ENCODE data around the gene MRNIP.

Gene MRNIP

DNA sequence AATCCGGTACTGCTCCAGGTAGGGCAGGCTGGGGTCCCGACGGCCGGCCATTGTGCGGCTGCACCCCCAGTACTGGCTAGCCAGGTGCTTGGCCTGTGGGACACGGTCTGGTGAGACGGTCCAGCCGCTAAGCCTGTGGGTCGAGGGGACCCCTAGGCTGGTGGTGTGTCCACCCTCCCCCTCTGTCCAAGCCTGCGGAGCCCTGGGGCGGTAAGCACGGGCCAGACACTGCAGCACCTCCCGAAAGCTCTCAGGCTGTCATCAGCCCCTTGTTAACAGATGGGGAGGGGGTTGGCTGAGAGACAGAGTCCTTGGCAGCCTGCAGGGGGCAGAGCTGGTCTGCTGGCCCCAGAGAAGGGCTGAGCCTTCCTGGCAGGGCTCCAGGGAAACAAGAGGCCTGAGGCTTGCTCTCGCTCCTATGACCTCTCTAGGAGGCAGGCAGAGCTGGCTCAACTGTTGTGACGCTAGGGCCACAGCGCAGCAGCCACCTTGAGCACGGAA lies 11.8 kb upstream of the MRNIP start:
- TF ChIP-seq GATA3 (IDR thresholded peaks at IDR 0.05; ENCODE audit: low read depth, low read length) (no peak), GATA2 (IDR thresholded peaks at IDR 0.05; ENCODE audit: low read depth, low read length) (no peak)

GRCh38 chr5:179869641-179870402 lies 11.2 kb upstream of the MRNIP start:
- no peak for TF ChIP-seq GATA2 (IDR thresholded peaks at IDR 0.05; ENCODE audit: low read depth, low read length)
- TF ChIP-seq GATA3 (IDR thresholded peaks at IDR 0.05; ENCODE audit: low read depth, low read length): no peak

DNA sequence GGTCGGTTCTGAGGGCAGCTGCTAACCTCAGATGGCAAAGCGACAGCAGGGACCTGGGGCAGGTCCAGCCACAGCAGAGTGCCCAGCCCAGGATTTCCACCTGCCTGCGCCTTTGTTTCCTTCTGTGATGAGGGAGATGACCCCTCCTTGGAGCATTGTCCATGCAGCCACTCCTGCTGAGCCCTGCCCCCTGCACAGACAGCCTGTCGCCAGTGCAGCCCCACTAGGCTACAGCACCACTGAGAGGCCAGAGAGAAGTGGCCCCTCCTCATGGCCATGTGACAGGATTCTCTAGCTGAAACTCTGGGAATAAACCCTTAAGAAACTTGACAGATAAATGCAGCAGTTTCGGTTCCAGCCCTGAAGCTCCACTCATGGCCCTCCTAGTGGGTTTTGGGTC lies 10.5 kb upstream of the MRNIP start:
- no peak for TF ChIP-seq GATA3 (IDR thresholded peaks at IDR 0.05; ENCODE audit: low read depth, low read length)
- no peak for TF ChIP-seq GATA2 (IDR thresholded peaks at IDR 0.05; ENCODE audit: low read depth, low read length)

DNA sequence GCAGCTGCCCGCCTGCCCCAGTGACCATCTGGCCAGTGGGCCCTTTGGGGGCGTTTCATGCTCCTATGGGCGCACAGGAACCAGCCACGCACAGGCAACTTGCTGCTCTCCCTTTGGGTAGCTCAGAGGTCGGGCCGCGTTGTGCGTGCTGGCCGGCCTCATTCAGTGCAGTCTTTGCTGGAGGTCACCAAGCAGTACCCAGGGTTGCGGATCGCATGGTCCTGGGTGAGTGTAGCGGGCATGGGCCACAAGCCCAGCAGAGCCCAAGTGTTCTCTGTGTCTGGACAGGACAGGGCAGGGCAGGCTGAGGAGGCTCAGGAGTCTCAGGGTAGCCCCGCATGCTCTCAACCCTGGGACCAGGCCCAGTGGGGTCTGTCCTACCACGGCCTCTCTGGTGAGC lies 9.9 kb upstream of the MRNIP start:
- TF ChIP-seq GATA3 (IDR thresholded peaks at IDR 0.05; ENCODE audit: low read depth, low read length): no peak

GRCh38 chr5:179867476-179867875 lies 8.9 kb upstream of the MRNIP start:
- TF ChIP-seq GATA3 (IDR thresholded peaks at IDR 0.05; ENCODE audit: low read depth, low read length) (no peak), GATA2 (IDR thresholded peaks at IDR 0.05; ENCODE audit: low read depth, low read length) (no peak)

- no peak for TF ChIP-seq GATA3 (IDR thresholded peaks at IDR 0.05; ENCODE audit: low read depth, low read length)
Measured at GRCh38 chr5:179867079-179867465, 8.5 kb upstream of the MRNIP start.

GRCh38 chr5:179866241-179867078 lies 7.8 kb upstream of the MRNIP start:
- TF ChIP-seq GATA3 (IDR thresholded peaks at IDR 0.05; ENCODE audit: low read depth, low read length): no peak
- TF ChIP-seq GATA2 (IDR thresholded peaks at IDR 0.05; ENCODE audit: low read depth, low read length): no peak

DNA sequence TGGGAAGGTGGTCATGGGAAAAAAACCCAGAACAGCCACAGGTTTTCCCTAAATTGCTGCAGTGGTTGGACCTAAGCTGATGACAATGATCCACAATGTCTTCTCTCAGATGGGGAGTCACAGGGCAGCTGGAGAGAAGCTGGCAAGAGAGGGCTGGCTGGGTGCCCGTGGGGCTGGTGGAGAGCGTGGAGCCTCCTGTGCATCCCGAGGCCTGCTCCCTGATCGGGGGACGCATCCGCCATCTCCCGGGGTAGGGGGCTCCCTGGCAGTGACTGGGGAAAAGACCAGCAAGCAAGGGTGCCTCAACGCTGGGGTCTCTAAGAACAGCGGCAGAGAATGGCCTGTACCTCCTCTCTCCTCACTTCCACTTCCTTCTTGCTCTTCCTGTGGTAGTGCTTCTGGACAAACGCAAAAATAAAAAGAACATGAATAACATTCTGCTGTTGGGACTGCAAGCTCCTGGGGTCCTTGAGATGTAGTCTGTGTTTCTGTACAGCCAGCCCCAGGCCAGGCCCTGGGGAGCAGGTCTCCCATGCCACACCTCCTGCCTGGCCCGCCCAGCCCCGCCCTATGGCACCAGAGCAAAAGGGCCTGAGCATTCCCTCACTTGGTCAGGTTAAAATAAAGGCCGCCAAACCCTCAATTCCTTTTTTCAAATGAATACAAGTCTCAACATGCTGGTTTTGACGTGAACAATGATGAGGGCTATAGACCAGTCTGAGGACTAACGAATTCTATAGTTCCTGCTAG lies 7.0 kb upstream of the MRNIP start:
- TF ChIP-seq GATA2 (IDR thresholded peaks at IDR 0.05; ENCODE audit: low read depth, low read length): no peak

- no peak for TF ChIP-seq GATA3 (IDR thresholded peaks at IDR 0.05; ENCODE audit: low read depth, low read length)
- no peak for TF ChIP-seq GATA2 (IDR thresholded peaks at IDR 0.05; ENCODE audit: low read depth, low read length)
Measured at GRCh38 chr5:179864686-179865085, 6.1 kb upstream of the MRNIP start.

GRCh38 chr5:179863449-179864085 lies 5.0 kb upstream of the MRNIP start:
- no peak for TF ChIP-seq GATA3 (IDR thresholded peaks at IDR 0.05; ENCODE audit: low read depth, low read length)
- TF ChIP-seq GATA2 (IDR thresholded peaks at IDR 0.05; ENCODE audit: low read depth, low read length): no peak

GRCh38 chr5:179862891-179863290 lies 4.3 kb upstream of the MRNIP start:
- TF ChIP-seq GATA2 (IDR thresholded peaks at IDR 0.05; ENCODE audit: low read depth, low read length): no peak
- TF ChIP-seq GATA3 (IDR thresholded peaks at IDR 0.05; ENCODE audit: low read depth, low read length): no peak

DNA sequence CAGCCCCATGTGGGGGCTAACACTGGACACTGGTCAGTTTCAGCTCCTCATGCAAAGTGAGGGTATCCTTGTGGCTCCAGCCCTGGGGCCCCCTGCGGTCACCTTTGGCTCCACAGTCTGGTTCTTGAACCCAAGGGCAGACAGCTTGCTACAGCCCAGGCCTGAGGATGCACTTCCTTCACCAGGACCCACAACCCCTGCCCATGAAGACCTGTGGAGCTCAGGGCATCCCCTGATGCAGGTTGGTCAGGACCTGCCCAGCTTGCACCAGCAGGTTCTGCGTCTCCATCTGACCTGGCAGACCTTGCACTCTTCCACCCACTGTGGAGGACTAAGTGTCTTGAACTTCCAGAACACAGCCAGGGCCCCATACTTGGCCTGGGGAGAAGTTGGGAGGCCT lies 3.7 kb upstream of the MRNIP start:
- TF ChIP-seq GATA3 (IDR thresholded peaks at IDR 0.05; ENCODE audit: low read depth, low read length): no peak
- no peak for TF ChIP-seq GATA2 (IDR thresholded peaks at IDR 0.05; ENCODE audit: low read depth, low read length)

DNA sequence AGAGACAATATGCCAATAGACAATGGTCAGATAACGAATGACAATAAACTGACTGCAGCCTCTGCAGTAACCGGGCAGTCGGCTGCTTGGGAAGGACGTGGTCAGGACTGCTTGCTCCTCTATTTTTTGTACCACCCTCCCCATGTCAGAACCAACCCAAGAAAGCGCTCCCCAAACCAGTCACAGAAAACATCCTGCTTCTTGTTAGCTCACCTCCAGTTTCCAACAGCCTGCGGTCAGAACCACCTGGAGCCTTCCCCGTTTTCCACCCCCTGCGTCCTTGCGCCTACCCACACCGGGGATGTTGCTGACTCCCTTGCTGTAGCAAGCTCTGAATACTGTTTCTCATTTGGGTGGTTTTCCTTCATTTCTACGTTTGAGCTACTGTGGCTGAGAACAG lies 1.7 kb upstream of the MRNIP start:
- TF ChIP-seq GATA3 (IDR thresholded peaks at IDR 0.05; ENCODE audit: low read depth, low read length): no peak
- no peak for TF ChIP-seq GATA2 (IDR thresholded peaks at IDR 0.05; ENCODE audit: low read depth, low read length)

DNA sequence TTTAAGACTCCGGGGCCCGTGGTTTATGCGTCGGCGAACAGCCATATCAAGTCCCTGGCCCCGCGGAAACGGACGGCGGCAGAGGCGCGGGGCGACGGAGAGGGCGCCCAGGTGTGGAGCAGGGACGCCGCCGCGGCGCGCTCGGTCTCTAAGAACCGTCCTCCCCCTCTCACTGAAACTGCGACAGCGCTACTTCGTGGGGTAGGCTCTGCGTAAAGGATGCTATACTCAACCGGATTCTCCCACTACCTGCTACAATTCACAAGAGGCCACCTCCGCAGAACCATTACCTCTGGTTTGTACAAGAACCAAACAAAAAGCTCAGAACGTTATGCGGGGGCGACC lies 404 bp downstream of the MRNIP start:
- TF ChIP-seq GATA3 (IDR thresholded peaks at IDR 0.05; ENCODE audit: low read depth, low read length): no peak
- no peak for TF ChIP-seq GATA2 (IDR thresholded peaks at IDR 0.05; ENCODE audit: low read depth, low read length)
